ENCODE measurements around the gene HECW1. TPM values are rescaled to one million over a fixed set of nuclear protein-coding genes. Genes with fewer than 3 reads are reported as not detected.

HECW1 gene
- polyA plus RNA-seq, 1 donor (not counting 4 experiments of a cell fraction or from before 2014, with no cell fraction given): not detected

GRCh38 chr7:43395351-43395750, 282.9 kb downstream of the HECW1 start:
- H3K27ac ChIP-seq (ENCODE audit: control insufficient read depth, insufficient read depth, low read length): peak overlapping the region; percentile 65

GRCh38 chr7:43396187-43396740, 283.8 kb downstream of the HECW1 start:
- FAIRE-seq (no peak), DNase-seq (ENCODE audit: low read depth, low spot score) (no peak)
- Histone ChIP-seq H2AFZ (ENCODE audit: control insufficient read depth, low read length) (no peak overlapping the region), H3K4me1 (ENCODE audit: control insufficient read depth, extremely low read depth, insufficient read depth, low read length) (peaks cover 20% of the 10 kb centered on the region), H3K4me3 (ENCODE audit: control insufficient read depth in 2 of 3, extremely low read depth in 1 of 3, insufficient read depth in 2 of 3, low read depth in 1 of 3, low read length in 3 of 3) (no peak overlapping the region), H3K4me2 (ENCODE audit: control insufficient read depth, extremely low read depth, insufficient read depth, low read depth, low read length) (no peak overlapping the region), H3K27ac (ENCODE audit: control insufficient read depth, insufficient read depth, low read length) (no peak overlapping the region), H3K9me3 (ENCODE audit: control insufficient read depth, low read depth, low read length) (no peaks in the 10 kb centered on the region), H3K9me1 (ENCODE audit: control insufficient read depth, extremely low read depth, insufficient read depth, low read length) (no peaks in the 10 kb centered on the region), H3K36me3 (ENCODE audit: control insufficient read depth in 2 of 2, extremely low read depth in 1 of 2, insufficient read depth in 2 of 2, low read length in 2 of 2) (no peaks in the 10 kb centered on the region), H4K20me1 (ENCODE audit: control insufficient read depth, extremely low read depth, insufficient read depth, low read length) (no peaks in the 10 kb centered on the region), H3K79me2 (ENCODE audit: control insufficient read depth, insufficient read depth, low read length) (no peaks in the 10 kb centered on the region), H3K27me3 (ENCODE audit: control insufficient read depth, extremely low read depth, insufficient read depth, low read length) (no peaks in the 10 kb centered on the region), H3K9ac (ENCODE audit: control insufficient read depth, extremely low read depth, insufficient read depth, low read length) (no peak overlapping the region)
- TF ChIP-seq CTCF (optimal IDR thresholded peaks at IDR 0.05 in 1 of 3, IDR thresholded peaks at IDR 0.05 in 1 of 3, conservative IDR thresholded peaks at IDR 0.05 in 1 of 3; ENCODE audit: extremely low read depth in 1 of 3, insufficient read depth in 2 of 3, low read length in 3 of 3) (no peak), EZH2 (IDR thresholded peaks at IDR 0.05; ENCODE audit: low read length) (no peak)
- dilution Hi-C loops (cut with MboI; ENCODE audit: extremely low pct_ligation_motif_present, low sequenced_read_pairs): no loop called here

More at GRCh38 chr7:43395351-43395750, 282.9 kb downstream of the HECW1 start:
- no peaks in the 10 kb centered on the region for H3K27me3 ChIP-seq (ENCODE audit: control insufficient read depth, extremely low read depth, insufficient read depth, low read length)
- H3K4me3 ChIP-seq (ENCODE audit: control insufficient read depth in 2 of 3, extremely low read depth in 1 of 3, insufficient read depth in 2 of 3, low read depth in 1 of 3, low read length in 3 of 3): no peak overlapping the region
- no peaks in the 10 kb centered on the region for H3K9me3 ChIP-seq (ENCODE audit: control insufficient read depth, low read depth, low read length)
- FAIRE-seq (peak; percentile 44), DNase-seq (ENCODE audit: low read depth, low spot score) (no peak)
- H3K9ac ChIP-seq (ENCODE audit: control insufficient read depth, extremely low read depth, insufficient read depth, low read length): no peak overlapping the region
- dilution Hi-C loops (cut with MboI; ENCODE audit: extremely low pct_ligation_motif_present, low sequenced_read_pairs): no loop called here
- no peak overlapping the region for H2AFZ ChIP-seq (ENCODE audit: control insufficient read depth, low read length)
- TF ChIP-seq CTCF (optimal IDR thresholded peaks at IDR 0.05 in 1 of 3, IDR thresholded peaks at IDR 0.05 in 1 of 3, conservative IDR thresholded peaks at IDR 0.05 in 1 of 3; ENCODE audit: extremely low read depth in 1 of 3, insufficient read depth in 2 of 3, low read length in 3 of 3): no peak
- no peak for TF ChIP-seq EZH2 (IDR thresholded peaks at IDR 0.05; ENCODE audit: low read length)
- H3K9me1 ChIP-seq (ENCODE audit: control insufficient read depth, extremely low read depth, insufficient read depth, low read length): no peaks in the 10 kb centered on the region
- peak overlapping the region; percentile 34 for H3K4me2 ChIP-seq (ENCODE audit: control insufficient read depth, extremely low read depth, insufficient read depth, low read depth, low read length)
- H3K36me3 ChIP-seq (ENCODE audit: control insufficient read depth in 2 of 2, extremely low read depth in 1 of 2, insufficient read depth in 2 of 2, low read length in 2 of 2): no peaks in the 10 kb centered on the region
- no peaks in the 10 kb centered on the region for H4K20me1 ChIP-seq (ENCODE audit: control insufficient read depth, extremely low read depth, insufficient read depth, low read length)
- no peaks in the 10 kb centered on the region for H3K79me2 ChIP-seq (ENCODE audit: control insufficient read depth, insufficient read depth, low read length)
- peaks cover 20% of the 10 kb centered on the region for H3K4me1 ChIP-seq (ENCODE audit: control insufficient read depth, extremely low read depth, insufficient read depth, low read length)

Data from keratinocyte (primary cell).